HepG2 (cell line): ENCODE results near the gene FAM81A.

ENCODE experiments used
- EHMT2 ChIP-seq: fragments of 200-600 bp; sonication (generic); IDR thresholded peaks from 2 replicates; pipeline ENCODE4 v1.7.0; 2017; ENCODE audit warnings: antibody characterized with exemption, low read depth, low read length, borderline replicate concordance
- ELF4 ChIP-seq: sonication (generic); formaldehyde crosslinking; IDR thresholded peaks from 2 replicates; pipeline ENCODE4 v1.5.0; 2020; ENCODE audit warnings: missing genetic modification reagents, mild to moderate bottlenecking, moderate library complexity, borderline replicate concordance
- EZH2 ChIP-seq: conservative IDR thresholded peaks from 2 replicates; pipeline ENCODE4 v1.6.1; 2012; ENCODE audit warnings: mild to moderate bottlenecking, low read depth, low read length, moderate library complexity
- MAFF ChIP-seq: IDR thresholded peaks from 2 replicates; pipeline ENCODE4 v1.6.1; 2011; ENCODE audit warnings: low read depth, low read length, improper control_type of control experiment
- MAFK ChIP-seq, 2 experiments: IDR thresholded peaks in 1 of 2; conservative IDR thresholded peaks in 1 of 2; 2 replicates each; pipeline ENCODE4 v1.6.1; 2011; ENCODE audit warnings: improper control_type of control experiment in 2 of 2, low read length in 2 of 2
- MED1 ChIP-seq: sonication (generic); formaldehyde crosslinking; IDR thresholded peaks from 2 replicates; pipeline ENCODE4 v1.4.0; 2020; ENCODE audit warnings: missing genetic modification reagents
- PITX1 ChIP-seq: sonication (generic); formaldehyde crosslinking; IDR thresholded peaks from 2 replicates; pipeline ENCODE4 v1.5.1; 2020; ENCODE audit warnings: mild to moderate bottlenecking, missing genetic modification reagents
- ZNF549 ChIP-seq: sonication (generic); formaldehyde crosslinking; IDR thresholded peaks from 2 replicates; pipeline ENCODE4 v1.5.0; 2020; ENCODE audit warnings: missing genetic modification reagents
- ZNF780A ChIP-seq: sonication (generic); formaldehyde crosslinking; IDR thresholded peaks from 2 replicates; pipeline ENCODE4 v1.8.0; 2022; ENCODE audit warnings: mild to moderate bottlenecking, missing genetic modification reagents, moderate library complexity
- TF ChIP-seq, protein P1 (sequence below): sonication (generic); formaldehyde crosslinking; IDR thresholded peaks from 2 replicates; pipeline ENCODE4 v1.5.0; 2020; ENCODE audit warnings: mild to moderate bottlenecking, missing genetic modification reagents, borderline replicate concordance
- TF ChIP-seq, protein P2 (sequence below): sonication (generic); formaldehyde crosslinking; IDR thresholded peaks from 2 replicates; pipeline ENCODE4 v1.4.0; 2020; ENCODE audit warnings: missing genetic modification reagents

DNA sequence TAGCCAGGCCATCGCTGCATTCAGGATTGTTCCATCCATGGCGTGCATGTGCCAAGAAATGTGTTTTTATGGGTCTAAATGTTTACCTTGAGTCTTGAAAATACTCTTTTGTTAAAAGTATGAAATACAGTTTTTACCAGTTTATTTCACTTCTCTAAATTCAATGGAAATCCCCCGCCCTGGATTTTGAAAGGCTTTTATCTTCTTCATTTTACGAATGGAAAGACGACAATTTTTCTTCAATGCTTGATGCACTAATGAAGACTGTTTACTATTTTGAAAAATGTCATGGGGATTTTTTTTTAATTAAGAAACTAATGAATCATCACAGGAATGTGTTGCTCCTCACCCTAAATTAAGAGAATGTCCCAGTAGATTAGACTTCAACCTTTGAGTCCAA lies 83.5 kb downstream of the FAM81A start:
- no peak for TF ChIP-seq EHMT2
- TF ChIP-seq ELF4 (CRISPR knock-in tag), result no peak
- no peak for TF ChIP-seq MAFF
- no peak for TF ChIP-seq MAFK (conservative IDR thresholded peaks at IDR 0.05 in 1 of 2, IDR thresholded peaks at IDR 0.05 in 1 of 2; ENCODE audit: low read length in 2 of 2)
- TF ChIP-seq, protein P1, sequence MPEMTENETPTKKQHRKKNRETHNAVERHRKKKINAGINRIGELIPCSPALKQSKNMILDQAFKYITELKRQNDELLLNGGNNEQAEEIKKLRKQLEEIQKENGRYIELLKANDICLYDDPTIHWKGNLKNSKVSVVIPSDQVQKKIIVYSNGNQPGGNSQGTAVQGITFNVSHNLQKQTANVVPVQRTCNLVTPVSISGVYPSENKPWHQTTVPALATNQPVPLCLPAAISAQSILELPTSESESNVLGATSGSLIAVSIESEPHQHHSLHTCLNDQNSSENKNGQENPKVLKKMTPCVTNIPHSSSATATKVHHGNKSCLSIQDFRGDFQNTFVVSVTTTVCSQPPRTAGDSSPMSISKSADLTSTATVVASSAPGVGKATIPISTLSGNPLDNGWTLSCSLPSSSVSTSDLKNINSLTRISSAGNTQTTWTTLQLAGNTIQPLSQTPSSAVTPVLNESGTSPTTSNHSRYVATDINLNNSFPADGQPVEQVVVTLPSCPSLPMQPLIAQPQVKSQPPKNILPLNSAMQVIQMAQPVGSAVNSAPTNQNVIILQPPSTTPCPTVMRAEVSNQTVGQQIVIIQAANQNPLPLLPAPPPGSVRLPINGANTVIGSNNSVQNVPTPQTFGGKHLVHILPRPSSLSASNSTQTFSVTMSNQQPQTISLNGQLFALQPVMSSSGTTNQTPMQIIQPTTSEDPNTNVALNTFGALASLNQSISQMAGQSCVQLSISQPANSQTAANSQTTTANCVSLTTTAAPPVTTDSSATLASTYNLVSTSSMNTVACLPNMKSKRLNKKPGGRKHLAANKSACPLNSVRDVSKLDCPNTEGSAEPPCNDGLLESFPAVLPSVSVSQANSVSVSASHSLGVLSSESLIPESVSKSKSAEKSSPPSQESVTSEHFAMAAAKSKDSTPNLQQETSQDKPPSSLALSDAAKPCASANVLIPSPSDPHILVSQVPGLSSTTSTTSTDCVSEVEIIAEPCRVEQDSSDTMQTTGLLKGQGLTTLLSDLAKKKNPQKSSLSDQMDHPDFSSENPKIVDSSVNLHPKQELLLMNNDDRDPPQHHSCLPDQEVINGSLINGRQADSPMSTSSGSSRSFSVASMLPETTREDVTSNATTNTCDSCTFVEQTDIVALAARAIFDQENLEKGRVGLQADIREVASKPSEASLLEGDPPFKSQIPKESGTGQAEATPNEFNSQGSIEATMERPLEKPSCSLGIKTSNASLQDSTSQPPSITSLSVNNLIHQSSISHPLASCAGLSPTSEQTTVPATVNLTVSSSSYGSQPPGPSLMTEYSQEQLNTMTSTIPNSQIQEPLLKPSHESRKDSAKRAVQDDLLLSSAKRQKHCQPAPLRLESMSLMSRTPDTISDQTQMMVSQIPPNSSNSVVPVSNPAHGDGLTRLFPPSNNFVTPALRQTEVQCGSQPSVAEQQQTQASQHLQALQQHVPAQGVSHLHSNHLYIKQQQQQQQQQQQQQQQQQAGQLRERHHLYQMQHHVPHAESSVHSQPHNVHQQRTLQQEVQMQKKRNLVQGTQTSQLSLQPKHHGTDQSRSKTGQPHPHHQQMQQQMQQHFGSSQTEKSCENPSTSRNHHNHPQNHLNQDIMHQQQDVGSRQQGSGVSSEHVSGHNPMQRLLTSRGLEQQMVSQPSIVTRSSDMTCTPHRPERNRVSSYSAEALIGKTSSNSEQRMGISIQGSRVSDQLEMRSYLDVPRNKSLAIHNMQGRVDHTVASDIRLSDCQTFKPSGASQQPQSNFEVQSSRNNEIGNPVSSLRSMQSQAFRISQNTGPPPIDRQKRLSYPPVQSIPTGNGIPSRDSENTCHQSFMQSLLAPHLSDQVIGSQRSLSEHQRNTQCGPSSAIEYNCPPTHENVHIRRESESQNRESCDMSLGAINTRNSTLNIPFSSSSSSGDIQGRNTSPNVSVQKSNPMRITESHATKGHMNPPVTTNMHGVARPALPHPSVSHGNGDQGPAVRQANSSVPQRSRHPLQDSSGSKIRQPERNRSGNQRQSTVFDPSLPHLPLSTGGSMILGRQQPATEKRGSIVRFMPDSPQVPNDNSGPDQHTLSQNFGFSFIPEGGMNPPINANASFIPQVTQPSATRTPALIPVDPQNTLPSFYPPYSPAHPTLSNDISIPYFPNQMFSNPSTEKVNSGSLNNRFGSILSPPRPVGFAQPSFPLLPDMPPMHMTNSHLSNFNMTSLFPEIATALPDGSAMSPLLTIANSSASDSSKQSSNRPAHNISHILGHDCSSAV (CRISPR knock-in tag), result no peak
- TF ChIP-seq, protein P2, sequence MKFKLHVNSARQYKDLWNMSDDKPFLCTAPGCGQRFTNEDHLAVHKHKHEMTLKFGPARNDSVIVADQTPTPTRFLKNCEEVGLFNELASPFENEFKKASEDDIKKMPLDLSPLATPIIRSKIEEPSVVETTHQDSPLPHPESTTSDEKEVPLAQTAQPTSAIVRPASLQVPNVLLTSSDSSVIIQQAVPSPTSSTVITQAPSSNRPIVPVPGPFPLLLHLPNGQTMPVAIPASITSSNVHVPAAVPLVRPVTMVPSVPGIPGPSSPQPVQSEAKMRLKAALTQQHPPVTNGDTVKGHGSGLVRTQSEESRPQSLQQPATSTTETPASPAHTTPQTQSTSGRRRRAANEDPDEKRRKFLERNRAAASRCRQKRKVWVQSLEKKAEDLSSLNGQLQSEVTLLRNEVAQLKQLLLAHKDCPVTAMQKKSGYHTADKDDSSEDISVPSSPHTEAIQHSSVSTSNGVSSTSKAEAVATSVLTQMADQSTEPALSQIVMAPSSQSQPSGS (CRISPR knock-in tag), result no peak
- TF ChIP-seq EZH2, result no peak
- TF ChIP-seq PITX1 (CRISPR knock-in tag), result no peak
- no peak for TF ChIP-seq ZNF780A (CRISPR knock-in tag)
- no peak for TF ChIP-seq ZNF549 (CRISPR knock-in tag)
- no peak for TF ChIP-seq MED1 (CRISPR knock-in tag)
